Astrocyte (in vitro differentiated cells and primary cell): ENCODE data around the gene PDCL2. TPM values are rescaled to one million over a fixed set of nuclear protein-coding genes. Genes with fewer than 3 reads are reported as not detected.

Experiments
- DNase-seq: peaks from one replicate; pipeline ENCODE4 v3.0.0-alpha.2; 2010; ENCODE audit warnings: low read depth
- FAIRE-seq: peaks from 2 replicates; lab custom pipeline; 2011; peaks lifted over from hg19 to GRCh38; lab: Jason Lieb, UNC
- H2AFZ ChIP-seq: 2 replicates; pipeline ENCODE4 v1.6.0; 2012; ENCODE audit warnings: low read depth, low read length, inconsistent platforms
- H3K27ac ChIP-seq: 2 replicates; pipeline ENCODE4 v1.5.1; 2011; ENCODE audit warnings: low read depth, low read length, inconsistent platforms
- H3K27me3 ChIP-seq: 2 replicates; pipeline ENCODE4 v1.6.0; 2011; ENCODE audit warnings: low read length, inconsistent platforms; ENCODE audit not compliant: insufficient read depth
- H3K36me3 ChIP-seq: 2 replicates; pipeline ENCODE4 v1.5.1; 2011; ENCODE audit warnings: low read length, inconsistent platforms; ENCODE audit not compliant: insufficient read depth
- H3K4me1 ChIP-seq: 2 replicates; pipeline ENCODE4 v1.5.1; 2011; ENCODE audit warnings: low read length, inconsistent platforms; ENCODE audit not compliant: insufficient read depth
- H3K4me2 ChIP-seq: 2 replicates; pipeline ENCODE4 v1.6.0; 2012; ENCODE audit warnings: low read length, inconsistent platforms
- H3K4me3 ChIP-seq: 2 replicates; pipeline ENCODE4 v1.5.1; 2011; ENCODE audit warnings: low read depth, mild to moderate bottlenecking, low read length, inconsistent platforms; ENCODE audit not compliant: insufficient read depth
- H3K79me2 ChIP-seq: 2 replicates; pipeline ENCODE4 v1.6.0; 2012; ENCODE audit warnings: mild to moderate bottlenecking, low read length, inconsistent platforms; ENCODE audit not compliant: insufficient read depth
- H3K9ac ChIP-seq: 2 replicates; pipeline ENCODE4 v1.6.0; 2012; ENCODE audit warnings: mild to moderate bottlenecking, low read length, inconsistent platforms
- H3K9me3 ChIP-seq: 2 replicates; pipeline ENCODE4 v1.5.1; 2012; ENCODE audit warnings: low read depth, mild to moderate bottlenecking, low read length, inconsistent platforms; ENCODE audit not compliant: insufficient read depth
- H4K20me1 ChIP-seq: 2 replicates; pipeline ENCODE4 v1.6.0; 2012; ENCODE audit warnings: low read length, inconsistent platforms; ENCODE audit not compliant: insufficient read depth
- H3K27ac Mint-ChIP-seq: one replicate; pipeline ENCODE4 v1.8.0; 2021; ENCODE audit warnings: mild to moderate bottlenecking, mixed read lengths; ENCODE audit not compliant: unreplicated experiment
- H3K27me3 Mint-ChIP-seq: one replicate; pipeline ENCODE4 v1.8.0; 2021; ENCODE audit warnings: low read depth, mixed read lengths; ENCODE audit not compliant: unreplicated experiment
- H3K36me3 Mint-ChIP-seq: one replicate; pipeline ENCODE4 v1.8.0; 2021; ENCODE audit warnings: low read depth, mixed read lengths; ENCODE audit not compliant: unreplicated experiment
- H3K4me1 Mint-ChIP-seq: one replicate; pipeline ENCODE4 v1.8.0; 2021; ENCODE audit warnings: low read depth, mixed read lengths; ENCODE audit not compliant: unreplicated experiment
- H3K4me3 Mint-ChIP-seq: one replicate; pipeline ENCODE4 v1.8.0; 2021; ENCODE audit warnings: mild to moderate bottlenecking, moderate library complexity, mixed read lengths; ENCODE audit not compliant: unreplicated experiment
- H3K9me3 Mint-ChIP-seq: one replicate; pipeline ENCODE4 v1.8.0; 2021; ENCODE audit warnings: mild to moderate bottlenecking, mixed read lengths; ENCODE audit not compliant: unreplicated experiment
- CTCF ChIP-seq: IDR thresholded peaks from 2 replicates; pipeline ENCODE4 v1.5.1; 2011; ENCODE audit warnings: low read depth, mild to moderate bottlenecking, inconsistent platforms, low read length, moderate library complexity; ENCODE audit not compliant: insufficient read depth
- EZH2 ChIP-seq: IDR thresholded peaks from 2 replicates; pipeline ENCODE4 v1.6.1; 2012; ENCODE audit warnings: mild to moderate bottlenecking, low read length, inconsistent platforms; ENCODE audit not compliant: insufficient read depth
- total RNA-seq: library from RNA; stranded (reverse); gene quantifications from 2 replicates; pipeline ENCODE4 v1.2.1, GENCODE V29; 2021

PDCL2 gene
- total RNA-seq, 1 donor from 2014 or later: not detected

- Mint-ChIP-seq H3K4me3 (no peak overlapping the region), H3K36me3 (no peaks in the 10 kb centered on the region), H3K27me3 (no peaks in the 10 kb centered on the region), H3K4me1 (peaks cover 7% of the 10 kb centered on the region), H3K27ac (no peak overlapping the region), H3K9me3 (no peaks in the 10 kb centered on the region)
- no peak for DNase-seq
- Histone ChIP-seq H4K20me1 (no peaks in the 10 kb centered on the region), H3K79me2 (no peaks in the 10 kb centered on the region), H3K36me3 (no peaks in the 10 kb centered on the region), H3K4me2 (no peak overlapping the region), H3K27ac (no peak overlapping the region), H3K27me3 (no peaks in the 10 kb centered on the region), H3K4me1 (no peaks in the 10 kb centered on the region), H3K4me3 (no peak overlapping the region), H2AFZ (no peak overlapping the region), H3K9ac (no peak overlapping the region), H3K9me3 (no peaks in the 10 kb centered on the region)
- FAIRE-seq: no peak
- TF ChIP-seq EZH2 (no peak), CTCF (no peak)
These were observed 21.6 kb upstream of the PDCL2 start for GRCh38 chr4:55613621-55614020.

GRCh38 chr4:55612341-55612740 lies 20.3 kb upstream of the PDCL2 start:
- no peak overlapping the region for H3K4me3 Mint-ChIP-seq
- no peaks in the 10 kb centered on the region for H3K36me3 ChIP-seq
- no peak overlapping the region for H2AFZ ChIP-seq
- TF ChIP-seq CTCF (no peak), EZH2 (no peak)
- H3K4me1 Mint-ChIP-seq: peaks cover 7% of the 10 kb centered on the region
- DNase-seq (no peak), FAIRE-seq (no peak)
- no peaks in the 10 kb centered on the region for H3K27me3 ChIP-seq
- no peaks in the 10 kb centered on the region for H4K20me1 ChIP-seq
- H3K36me3 Mint-ChIP-seq: no peaks in the 10 kb centered on the region
- H3K9me3 ChIP-seq: no peaks in the 10 kb centered on the region
- no peak overlapping the region for H3K27ac Mint-ChIP-seq
- no peak overlapping the region for H3K4me2 ChIP-seq
- H3K27ac ChIP-seq: no peak overlapping the region
- no peaks in the 10 kb centered on the region for H3K4me1 ChIP-seq
- H3K9ac ChIP-seq: no peak overlapping the region
- no peaks in the 10 kb centered on the region for H3K9me3 Mint-ChIP-seq
- H3K4me3 ChIP-seq: no peak overlapping the region
- no peaks in the 10 kb centered on the region for H3K79me2 ChIP-seq
- H3K27me3 Mint-ChIP-seq: no peaks in the 10 kb centered on the region

- no peaks in the 10 kb centered on the region for H3K27me3 Mint-ChIP-seq
- no peak overlapping the region for H3K27ac Mint-ChIP-seq
- TF ChIP-seq EZH2 (no peak), CTCF (no peak)
- Histone ChIP-seq H3K9me3 (no peaks in the 10 kb centered on the region), H3K36me3 (no peaks in the 10 kb centered on the region), H3K4me3 (no peak overlapping the region), H3K4me1 (no peaks in the 10 kb centered on the region), H3K27ac (no peak overlapping the region), H3K4me2 (no peak overlapping the region), H3K27me3 (no peaks in the 10 kb centered on the region), H3K9ac (no peak overlapping the region), H4K20me1 (no peaks in the 10 kb centered on the region), H2AFZ (no peak overlapping the region), H3K79me2 (no peaks in the 10 kb centered on the region)
- H3K9me3 Mint-ChIP-seq: no peaks in the 10 kb centered on the region
- peak overlapping the region; percentile 54 for H3K4me3 Mint-ChIP-seq
- no peaks in the 10 kb centered on the region for H3K36me3 Mint-ChIP-seq
- no peak for FAIRE-seq
- H3K4me1 Mint-ChIP-seq: peaks cover 7% of the 10 kb centered on the region
- DNase-seq: no peak
These were observed 19.5 kb upstream of the PDCL2 start for GRCh38 chr4:55611358-55612059.
